Measurements from ENCODE around the gene CFAP58.

DNA sequence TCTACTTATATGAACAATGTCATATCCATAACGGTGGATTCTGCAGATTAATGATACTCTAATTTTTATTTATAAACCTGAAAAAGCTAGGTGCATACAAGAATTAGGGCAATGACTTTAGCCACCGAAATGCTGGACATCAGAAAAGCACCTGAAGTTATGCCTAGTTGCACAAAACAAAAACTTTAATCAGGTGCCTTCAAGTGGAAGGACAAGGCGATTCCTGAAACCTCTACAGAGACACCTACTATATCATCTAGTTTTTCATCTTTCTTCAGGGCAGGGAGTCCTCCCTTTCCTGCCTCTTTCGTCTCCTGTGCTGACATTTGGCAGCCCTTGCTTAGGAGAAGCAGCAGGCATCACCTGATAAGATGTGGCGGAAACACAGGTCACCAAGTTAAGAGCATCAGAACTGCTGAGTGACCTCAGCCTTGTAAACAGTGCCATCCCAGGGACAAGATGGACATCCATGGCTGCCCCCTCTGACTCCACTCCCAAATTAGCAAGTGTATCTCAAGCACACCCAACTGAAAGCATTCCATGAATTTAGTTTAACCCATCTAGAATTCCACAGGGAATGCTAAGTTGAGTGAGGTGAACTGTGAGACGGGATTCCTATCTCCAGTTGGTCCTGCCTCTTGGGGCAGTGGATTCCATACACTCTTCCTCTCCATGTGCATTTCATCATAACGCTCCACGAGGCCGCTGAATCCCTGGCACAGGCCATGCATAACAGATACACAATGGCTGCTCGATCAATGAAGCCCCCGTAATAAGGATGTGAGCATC is 21.2 kb upstream of the CFAP58 start:
- TF ChIP-seq, protein P1, sequence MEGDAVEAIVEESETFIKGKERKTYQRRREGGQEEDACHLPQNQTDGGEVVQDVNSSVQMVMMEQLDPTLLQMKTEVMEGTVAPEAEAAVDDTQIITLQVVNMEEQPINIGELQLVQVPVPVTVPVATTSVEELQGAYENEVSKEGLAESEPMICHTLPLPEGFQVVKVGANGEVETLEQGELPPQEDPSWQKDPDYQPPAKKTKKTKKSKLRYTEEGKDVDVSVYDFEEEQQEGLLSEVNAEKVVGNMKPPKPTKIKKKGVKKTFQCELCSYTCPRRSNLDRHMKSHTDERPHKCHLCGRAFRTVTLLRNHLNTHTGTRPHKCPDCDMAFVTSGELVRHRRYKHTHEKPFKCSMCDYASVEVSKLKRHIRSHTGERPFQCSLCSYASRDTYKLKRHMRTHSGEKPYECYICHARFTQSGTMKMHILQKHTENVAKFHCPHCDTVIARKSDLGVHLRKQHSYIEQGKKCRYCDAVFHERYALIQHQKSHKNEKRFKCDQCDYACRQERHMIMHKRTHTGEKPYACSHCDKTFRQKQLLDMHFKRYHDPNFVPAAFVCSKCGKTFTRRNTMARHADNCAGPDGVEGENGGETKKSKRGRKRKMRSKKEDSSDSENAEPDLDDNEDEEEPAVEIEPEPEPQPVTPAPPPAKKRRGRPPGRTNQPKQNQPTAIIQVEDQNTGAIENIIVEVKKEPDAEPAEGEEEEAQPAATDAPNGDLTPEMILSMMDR (IDR thresholded peaks at IDR 0.05; ENCODE audit: extremely low read depth in 1 of 2, insufficient read depth in 1 of 2, low read depth in 1 of 2, low read length in 2 of 2) = no peak
- TF ChIP-seq POLR2A (IDR thresholded peaks at IDR 0.05; ENCODE audit: low read depth, low read length) (no peak), EZH2 (IDR thresholded peaks at IDR 0.05; ENCODE audit: borderline replicate concordance, low read depth, low read length, severe bottlenecking) (no peak), FOS (IDR thresholded peaks at IDR 0.05; ENCODE audit: borderline replicate concordance, insufficient read depth, low read length) (no peak)
